C4-2B (cell line): ENCODE results near the gene ABHD12.

Experiments used
- H3K27ac ChIP-seq: fragments of 450-650 bp; 2 replicates; pipeline ENCODE4 v1.5.1; 2017
- CTCF ChIP-seq: fragments of 450-650 bp; conservative IDR thresholded peaks from 2 replicates; pipeline ENCODE4 v1.5.1; 2017; ENCODE audit warnings: mild to moderate bottlenecking
- ZFX ChIP-seq: fragments of 450-650 bp; IDR thresholded peaks from 2 replicates; pipeline ENCODE4 v1.6.1; 2017

Gene ABHD12

GRCh38 chr20:25275813-25276532 lies 114.7 kb downstream of the ABHD12 start:
- no peak for TF ChIP-seq CTCF
- TF ChIP-seq ZFX = no peak
- peak overlapping the region; percentile 94 for H3K27ac ChIP-seq

- no peak for TF ChIP-seq CTCF
- no peak for TF ChIP-seq ZFX
Measured at GRCh38 chr20:25274891-25275812, 115.5 kb downstream of the ABHD12 start.

GRCh38 chr20:25274481-25274880 lies 116.2 kb downstream of the ABHD12 start:
- peak overlapping the region; percentile 94 for H3K27ac ChIP-seq
- TF ChIP-seq CTCF (no peak), ZFX (no peak)

More at GRCh38 chr20:25274891-25275812, 115.5 kb downstream of the ABHD12 start:
- H3K27ac ChIP-seq = peak overlapping the region; percentile 94

- TF ChIP-seq ZFX = no peak
- no peak for TF ChIP-seq CTCF
Measured at GRCh38 chr20:25273541-25274358, 116.9 kb downstream of the ABHD12 start.

GRCh38 chr20:25273046-25273445 lies 117.6 kb downstream of the ABHD12 start:
- TF ChIP-seq CTCF = no peak
- TF ChIP-seq ZFX = peak; percentile 43; the same call in 1 of the 2 replicates
- H3K27ac ChIP-seq = peak overlapping the region; percentile 94

More at GRCh38 chr20:25273541-25274358, 116.9 kb downstream of the ABHD12 start:
- H3K27ac ChIP-seq = peak overlapping the region; percentile 94

GRCh38 chr20:25272223-25273000 lies 118.2 kb downstream of the ABHD12 start:
- peak overlapping the region; percentile 94 for H3K27ac ChIP-seq
- no peak for TF ChIP-seq ZFX
- TF ChIP-seq CTCF = no peak
